ENCODE results near the gene PRUNE2. TPM values are rescaled to one million over a fixed set of nuclear protein-coding genes. Genes with fewer than 3 reads are reported as not detected.

Gene PRUNE2
- total and polyA plus RNA-seq, 2 of the 8 experiments (the other 6 are each of a cell fraction or from before 2014, with no cell fraction given), result 5.5 to 13.3 TPM

DNA sequence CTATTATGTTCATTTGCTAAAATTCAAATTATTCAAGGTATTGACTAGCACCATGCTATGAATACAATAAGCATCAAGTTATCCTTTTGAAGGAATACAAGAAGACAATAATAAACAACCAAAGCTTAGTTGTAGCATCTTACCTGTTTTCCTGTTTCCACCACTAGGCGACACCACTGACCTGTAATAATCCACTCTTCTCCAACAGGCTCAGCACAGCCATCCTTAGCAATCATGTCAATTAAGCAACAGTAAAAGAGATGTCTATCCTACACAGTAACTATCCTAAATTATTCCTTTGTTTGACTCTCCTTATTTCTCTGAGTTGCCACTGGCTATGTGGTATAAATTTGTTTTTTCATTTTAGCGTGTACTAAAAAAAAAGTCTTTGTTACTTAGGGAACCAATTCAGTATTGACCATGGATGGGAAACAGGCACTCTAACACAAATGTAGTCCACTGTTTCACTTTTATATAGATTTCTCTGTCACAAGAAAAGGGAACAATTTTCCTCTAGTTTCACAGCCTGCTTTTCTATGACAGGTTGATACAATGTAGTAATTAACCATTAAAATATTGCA, 95.4 kb downstream of the PRUNE2 start (continued):
- TF ChIP-seq JUN (IDR thresholded peaks at IDR 0.05; ENCODE audit: low read depth, low read length) (no peak), BACH1 (IDR thresholded peaks at IDR 0.05; ENCODE audit: low read length) (no peak), GABPA (IDR thresholded peaks at IDR 0.05; ENCODE audit: borderline replicate concordance, insufficient read depth, low read length) (no peak), POLR2A (IDR thresholded peaks at IDR 0.05; ENCODE audit: control extremely low read depth in 1 of 2, low read depth in 2 of 2, low read length in 2 of 2) (no peak), RAD21 (IDR thresholded peaks at IDR 0.05 in 1 of 2, conservative IDR thresholded peaks at IDR 0.05 in 1 of 2; ENCODE audit: low read depth in 2 of 2, low read length in 2 of 2) (peak; percentile 98 to 100), RXRA (IDR thresholded peaks at IDR 0.05; ENCODE audit: insufficient read depth, low read depth, low read length) (no peak), FOSL1 (IDR thresholded peaks at IDR 0.05; ENCODE audit: insufficient read depth, low read depth, low read length) (no peak), PHF8 (conservative IDR thresholded peaks at IDR 0.05; ENCODE audit: low read depth, low read length) (no peak), BCL11A (IDR thresholded peaks at IDR 0.05; ENCODE audit: low read depth in 2 of 2, low read length in 2 of 2) (no peak), CEBPB (IDR thresholded peaks at IDR 0.05; ENCODE audit: low read depth, low read length) (peak; percentile 63), RFX5 (IDR thresholded peaks at IDR 0.05; ENCODE audit: borderline replicate concordance, low read depth, low read length) (no peak), NANOG (IDR thresholded peaks at IDR 0.05; ENCODE audit: insufficient read depth, low read depth, low read length, poor library complexity, severe bottlenecking) (no peak), RNF2 (IDR thresholded peaks at IDR 0.05; ENCODE audit: borderline replicate concordance, low read depth, low read length, missing control alignments, poor library complexity, severe bottlenecking) (no peak), RBBP5 (IDR thresholded peaks at IDR 0.05; ENCODE audit: borderline replicate concordance, low read depth, low read length) (no peak), SP1 (IDR thresholded peaks at IDR 0.05; ENCODE audit: low read depth, low read length) (no peak), CBX8 (IDR thresholded peaks at IDR 0.05; ENCODE audit: borderline replicate concordance, low read depth, low read length) (no peak), EGR1 (IDR thresholded peaks at IDR 0.05; ENCODE audit: borderline replicate concordance, low read depth, low read length) (no peak), EZH2 (IDR thresholded peaks at IDR 0.05; ENCODE audit: low read depth, low read length, severe bottlenecking) (no peak)
- TF ChIP-seq, protein P1, sequence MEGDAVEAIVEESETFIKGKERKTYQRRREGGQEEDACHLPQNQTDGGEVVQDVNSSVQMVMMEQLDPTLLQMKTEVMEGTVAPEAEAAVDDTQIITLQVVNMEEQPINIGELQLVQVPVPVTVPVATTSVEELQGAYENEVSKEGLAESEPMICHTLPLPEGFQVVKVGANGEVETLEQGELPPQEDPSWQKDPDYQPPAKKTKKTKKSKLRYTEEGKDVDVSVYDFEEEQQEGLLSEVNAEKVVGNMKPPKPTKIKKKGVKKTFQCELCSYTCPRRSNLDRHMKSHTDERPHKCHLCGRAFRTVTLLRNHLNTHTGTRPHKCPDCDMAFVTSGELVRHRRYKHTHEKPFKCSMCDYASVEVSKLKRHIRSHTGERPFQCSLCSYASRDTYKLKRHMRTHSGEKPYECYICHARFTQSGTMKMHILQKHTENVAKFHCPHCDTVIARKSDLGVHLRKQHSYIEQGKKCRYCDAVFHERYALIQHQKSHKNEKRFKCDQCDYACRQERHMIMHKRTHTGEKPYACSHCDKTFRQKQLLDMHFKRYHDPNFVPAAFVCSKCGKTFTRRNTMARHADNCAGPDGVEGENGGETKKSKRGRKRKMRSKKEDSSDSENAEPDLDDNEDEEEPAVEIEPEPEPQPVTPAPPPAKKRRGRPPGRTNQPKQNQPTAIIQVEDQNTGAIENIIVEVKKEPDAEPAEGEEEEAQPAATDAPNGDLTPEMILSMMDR (IDR thresholded peaks at IDR 0.05; ENCODE audit: control extremely low read depth in 1 of 3, insufficient read depth in 1 of 3, low read depth in 1 of 3, low read length in 3 of 3), result peak in 2 of 3 experiments; percentile 90 to 93; a peak in 3 of 4 replicates

Measured in H1 (cell line).